H1 (cell line): ENCODE results near the gene EDC3. TPM values are rescaled to one million over a fixed set of nuclear protein-coding genes. Genes with fewer than 3 reads are reported as not detected.

Experiments
- KDM1A ChIP-seq: fragments of 200-600, 300-600 bp; sonication (generic); IDR thresholded peaks from 2 replicates; pipeline ENCODE4 v1.7.1; 2016; ENCODE audit warnings: mild to moderate bottlenecking, low read length, borderline replicate concordance
- TAF1 ChIP-seq: IDR thresholded peaks from 2 replicates; pipeline ENCODE4 v1.6.1; 2011; ENCODE audit warnings: mild to moderate bottlenecking, low read depth, low read length
- USF2 ChIP-seq: IDR thresholded peaks from 2 replicates; pipeline ENCODE4 v1.6.1; 2011; ENCODE audit warnings: low read length, improper control_type of control experiment
- polyA plus RNA-seq, 7 experiments: library from polyadenylated mRNA; depleted of rRNA in 3 of 7; stranded (reverse) in 5 of 7; unstranded in 2 of 7; fragments of >200 nt in 5 of 7; fragments of 200-250 nt in 2 of 7; gene quantifications; 1 replicate in 5 of 7; 2 replicates in 1 of 7; 4 replicates in 1 of 7; pipeline versions ENCODE4 v1.2.1 to v1.2.3, GENCODE V29; 2011 to 2013; ENCODE audit warnings: missing spikeins in 2 of 7, mixed read lengths in 2 of 7
- total RNA-seq: library from RNA; stranded (reverse); fragmentation: NEBNext Ultra II Directional; extraction: Animal tissue kit (Norgen Biotek cat#: 25700); gene quantifications from 2 replicates; pipeline ENCODE4 v1.2.1, GENCODE V29; 2021

The EDC3 gene
- total and polyA plus RNA-seq, 2 of the 8 experiments (the other 6 are each of a cell fraction or from before 2014, with no cell fraction given) = 45.0 to 50.8 TPM

- TF ChIP-seq USF2 (no peak), TAF1 (no peak), KDM1A (no peak)
These were observed 70.1 kb downstream of the EDC3 start (continued) for GRCh38 chr15:74625693-74626092.
